HG03066 (cell line): ENCODE measurements around the gene SLC5A3.

Experiments
- ATAC-seq: cut with Tn5 transposase; IDR thresholded peaks from one replicate; pipeline ENCODE4 v1.9.1; 2021; ENCODE audit warnings: low read depth; ENCODE audit not compliant: unreplicated experiment

SLC5A3 gene

DNA sequence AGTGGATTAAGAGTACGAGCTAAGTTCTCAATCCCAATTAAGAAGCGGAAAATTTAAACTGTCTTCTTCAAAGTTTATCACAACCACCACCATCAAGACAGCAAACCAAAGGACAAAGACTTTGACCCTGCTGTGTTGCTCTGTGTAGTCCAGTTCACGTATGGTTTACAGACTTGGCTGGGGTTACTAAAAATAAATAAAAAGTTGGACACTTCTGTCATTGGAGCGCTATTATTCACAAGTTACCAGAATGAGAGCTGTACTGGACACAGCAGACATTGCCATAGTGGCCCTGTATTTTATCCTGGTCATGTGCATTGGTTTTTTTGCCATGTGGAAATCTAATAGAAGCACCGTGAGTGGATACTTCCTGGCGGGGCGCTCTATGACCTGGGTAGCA is 21.6 kb downstream of the SLC5A3 start:
- no peak for ATAC-seq

DNA sequence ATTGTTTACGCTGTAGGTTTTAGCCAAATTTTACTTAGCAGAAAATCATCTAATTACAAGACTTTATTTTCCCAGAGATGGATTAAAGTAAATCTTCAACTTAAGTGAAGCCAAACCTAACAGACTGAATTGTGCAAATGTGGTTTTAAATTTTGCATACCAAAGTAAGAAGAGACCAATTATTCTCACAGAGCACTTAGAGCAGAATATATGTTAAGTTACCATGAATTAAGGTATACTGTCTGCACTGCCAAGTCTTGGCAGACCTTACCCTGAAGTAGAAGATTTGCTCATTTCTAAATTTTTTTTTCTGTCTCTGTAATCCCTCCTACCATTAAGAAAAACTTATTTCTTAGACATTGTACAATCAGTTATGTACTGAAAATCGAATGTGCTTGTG is 24.1 kb downstream of the SLC5A3 start:
- ATAC-seq = no peak

DNA sequence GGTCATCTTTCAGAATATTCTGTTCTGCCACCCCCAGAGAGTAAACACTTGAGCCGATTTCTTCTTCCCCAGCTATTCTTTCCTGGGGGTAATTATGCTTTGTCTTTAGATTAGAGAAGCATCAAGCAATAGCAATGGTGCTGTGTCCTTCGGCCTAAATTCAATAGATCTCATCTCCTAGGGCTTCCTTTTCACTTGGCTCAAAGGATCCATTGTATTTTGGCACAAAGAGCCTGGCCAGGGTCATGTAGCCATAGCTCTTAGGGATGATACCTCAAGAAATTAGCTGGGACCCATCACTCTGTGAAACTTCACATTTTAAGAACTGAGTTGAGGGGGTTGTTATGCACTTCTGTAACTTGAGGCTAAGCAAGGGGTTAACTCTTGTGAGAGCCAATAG is 27.0 kb downstream of the SLC5A3 start:
- no peak for ATAC-seq

DNA sequence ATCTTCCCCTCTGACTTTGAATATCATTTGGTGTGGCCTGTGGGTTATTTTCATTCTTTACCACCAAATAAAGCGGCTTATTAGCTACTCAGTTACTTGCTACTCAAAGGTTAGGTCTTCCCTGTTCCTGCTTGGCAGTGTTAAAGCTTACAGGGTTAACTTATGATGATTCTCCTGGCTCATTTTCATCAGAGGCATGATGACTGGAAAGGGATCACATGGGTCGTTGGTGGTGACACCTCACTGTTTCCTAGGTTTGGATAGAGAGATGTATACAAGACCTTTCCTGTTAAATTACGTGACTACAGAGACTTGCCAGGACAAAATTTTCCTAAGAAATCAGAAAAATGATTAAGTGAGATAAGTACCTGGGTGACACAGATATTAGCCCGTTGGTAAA is 27.4 kb downstream of the SLC5A3 start:
- no peak for ATAC-seq

DNA sequence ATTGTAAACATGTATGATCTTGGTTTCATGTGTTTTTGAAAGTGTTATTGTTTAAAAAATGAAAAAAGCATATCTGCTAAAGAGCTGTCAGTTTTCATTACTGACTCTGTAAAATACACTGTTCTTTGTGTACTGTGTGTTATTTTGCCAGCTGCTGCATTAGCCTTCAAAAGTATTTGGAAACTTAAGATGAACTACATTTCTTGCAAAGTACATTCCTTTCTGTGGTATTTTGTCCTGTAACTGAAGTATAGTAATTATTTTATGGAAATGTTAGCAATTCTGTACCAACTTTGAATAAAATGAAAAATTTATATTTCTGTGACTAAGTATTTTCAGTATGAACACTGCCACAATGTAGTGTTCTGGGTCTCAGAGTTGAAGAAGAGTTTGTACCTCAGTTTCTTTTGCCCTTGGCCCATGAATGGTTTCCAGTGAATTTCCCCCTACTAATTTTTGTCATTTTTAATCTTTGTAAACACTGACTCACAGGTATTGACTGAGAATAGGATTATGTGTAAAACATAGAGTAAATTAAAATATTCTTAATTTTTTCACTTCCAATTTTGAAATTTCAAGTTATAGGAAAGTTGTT is 32.7 kb downstream of the SLC5A3 start:
- no peak for ATAC-seq

DNA sequence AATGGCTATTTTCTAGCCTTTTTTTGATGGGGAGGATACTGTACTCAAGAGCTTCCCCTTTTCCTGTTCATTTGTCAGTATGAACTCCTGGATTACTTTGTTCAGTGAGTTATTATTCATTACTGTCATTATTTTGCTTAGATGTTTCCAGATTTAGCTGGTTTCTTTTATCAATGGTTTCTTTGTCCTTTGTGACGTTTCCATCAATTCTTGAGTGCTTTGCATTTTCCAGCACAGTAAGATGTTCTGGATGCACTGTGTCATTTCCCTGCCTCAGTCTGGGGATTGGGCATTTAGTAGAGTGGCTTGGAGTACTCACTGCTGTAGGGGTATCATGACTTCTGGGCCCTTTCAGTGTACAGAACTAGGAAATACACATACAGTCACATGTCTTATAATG is 34.2 kb downstream of the SLC5A3 start:
- no peak for ATAC-seq

DNA sequence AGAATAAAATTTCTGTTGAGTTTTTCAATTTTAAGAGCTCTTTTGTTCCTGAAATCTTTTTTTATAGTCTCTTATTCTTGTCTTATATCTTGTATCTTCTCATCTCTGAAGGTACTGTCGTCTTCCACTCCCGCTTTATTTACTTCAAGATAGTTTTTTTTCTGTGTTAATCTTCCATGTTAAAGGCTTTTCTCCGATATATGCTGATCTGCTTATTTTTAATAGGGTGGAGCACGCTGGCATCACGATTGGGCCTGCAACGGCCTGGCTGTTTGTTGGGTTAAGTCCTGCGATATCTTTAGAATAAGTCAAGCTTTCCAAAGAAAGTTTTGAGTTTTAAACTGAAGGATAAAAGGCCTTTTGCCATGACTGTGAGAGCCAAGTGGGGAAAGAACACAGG is 35.7 kb downstream of the SLC5A3 start:
- ATAC-seq = no peak

DNA sequence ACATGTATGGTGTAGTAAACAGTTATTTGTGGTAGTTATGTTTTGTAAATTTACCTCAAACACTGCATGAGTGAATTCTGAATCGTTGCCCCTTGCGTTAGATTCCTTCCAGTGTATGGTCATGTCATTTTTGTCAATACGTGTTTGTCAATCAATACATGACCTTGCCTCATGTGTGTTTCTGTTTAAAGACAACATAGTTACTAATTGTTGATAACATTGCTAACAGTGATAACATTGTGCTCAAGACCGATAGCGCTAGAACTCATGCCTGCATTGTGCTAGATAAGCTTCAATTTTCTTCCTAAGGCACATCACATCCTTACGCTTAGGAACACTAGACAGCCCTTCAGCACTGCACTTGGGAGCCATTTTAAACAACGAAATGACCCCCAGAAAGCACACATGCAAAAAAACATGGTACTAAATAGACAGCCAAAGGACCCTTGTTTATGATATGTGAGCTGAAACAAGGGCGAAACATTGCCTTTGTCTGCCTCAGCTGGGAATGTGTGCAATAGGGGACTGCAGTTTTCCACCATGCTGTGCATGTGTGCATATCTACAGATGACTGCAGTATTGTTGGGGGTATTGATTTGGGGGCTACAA is 37.3 kb downstream of the SLC5A3 start:
- ATAC-seq = no peak

DNA sequence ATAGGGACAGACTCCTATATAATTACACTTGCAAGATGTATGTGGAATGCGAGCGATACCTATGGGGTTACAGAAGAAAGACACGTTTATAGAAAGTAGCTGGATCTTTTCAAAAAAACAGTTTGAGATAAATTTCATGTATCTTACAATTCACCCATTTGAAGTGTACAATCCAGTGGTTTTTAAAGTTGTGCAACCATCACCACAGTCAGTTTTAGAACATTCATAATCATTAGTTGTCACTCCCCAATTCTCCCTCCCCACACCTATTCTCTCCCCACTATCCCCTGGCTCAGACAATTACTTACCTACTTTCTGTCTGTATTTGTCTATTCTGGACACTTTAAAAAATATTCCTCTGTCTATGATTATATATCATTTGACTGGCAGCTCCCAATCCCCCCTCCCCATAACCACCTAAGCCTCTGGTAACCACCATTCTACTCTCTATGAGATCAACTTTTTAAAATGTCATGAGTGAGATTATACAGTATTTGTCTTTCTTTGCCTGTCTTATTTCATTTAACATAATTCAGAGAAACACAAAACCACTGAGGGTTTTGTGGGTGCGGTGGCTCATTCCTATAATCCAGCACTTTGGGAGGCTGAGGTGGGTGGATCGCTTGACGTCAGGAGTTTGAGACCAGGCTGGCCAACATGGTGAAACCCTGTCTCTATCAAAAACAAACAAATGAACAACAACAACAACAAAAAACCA is 39.1 kb downstream of the SLC5A3 start:
- ATAC-seq = no peak

DNA sequence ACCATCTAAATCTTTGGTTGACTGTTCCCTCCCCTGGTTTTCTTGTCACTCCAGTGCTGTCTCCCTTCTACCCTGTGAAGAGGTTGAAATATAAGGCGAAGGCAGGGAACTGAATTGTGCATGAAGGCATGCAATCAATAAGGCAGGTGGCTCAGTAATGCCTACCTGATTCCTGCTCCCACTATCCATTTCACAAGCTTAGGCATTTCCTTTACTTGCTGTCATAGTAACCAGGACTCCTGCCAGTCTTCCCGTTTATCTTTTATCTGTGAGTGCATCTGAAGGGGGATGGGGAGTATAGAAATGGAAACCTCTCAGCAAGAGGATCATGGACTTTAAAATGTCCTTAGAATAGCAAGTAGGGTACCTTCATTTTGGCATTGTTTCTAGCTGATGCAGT is 40.5 kb downstream of the SLC5A3 start:
- ATAC-seq = no peak

DNA sequence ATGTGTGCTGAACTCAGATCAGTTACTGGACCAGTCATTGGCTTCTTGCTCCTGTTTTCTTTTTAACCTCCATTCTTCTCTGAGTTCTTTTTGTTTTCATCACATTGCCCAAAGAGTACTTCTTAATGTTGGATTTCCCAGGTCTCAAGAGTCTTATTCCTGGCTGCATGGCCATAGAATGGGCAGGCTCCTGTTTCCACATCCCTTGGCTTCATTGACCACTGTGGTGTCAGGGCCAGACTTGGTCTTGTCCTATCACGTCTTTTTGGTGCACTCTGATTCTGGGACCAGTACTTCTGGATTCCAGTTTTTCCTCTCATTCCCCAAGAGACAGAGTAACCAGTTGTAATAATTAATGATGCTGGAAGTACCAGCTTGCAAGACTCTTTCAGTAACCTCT is 41.8 kb downstream of the SLC5A3 start:
- no peak for ATAC-seq

DNA sequence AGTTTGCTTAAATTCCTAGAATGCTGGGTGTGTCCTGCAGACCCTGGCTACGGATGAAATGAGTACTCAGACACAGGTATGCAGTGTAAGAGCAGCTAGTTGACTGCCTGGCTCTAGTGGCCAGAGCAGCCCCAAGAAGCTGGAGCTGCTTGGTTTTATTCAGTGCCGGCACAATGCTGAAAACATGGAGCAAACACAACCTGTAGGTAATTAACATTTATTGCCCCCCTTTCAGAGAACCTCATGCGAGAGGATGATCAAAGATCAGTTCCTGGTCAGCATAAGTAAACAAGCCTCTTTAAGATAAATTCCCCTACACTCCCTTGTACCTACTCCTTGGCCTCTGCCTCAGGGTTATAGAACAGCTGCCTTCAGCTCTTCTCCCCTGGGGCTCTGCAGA is 43.2 kb downstream of the SLC5A3 start:
- no peak for ATAC-seq

DNA sequence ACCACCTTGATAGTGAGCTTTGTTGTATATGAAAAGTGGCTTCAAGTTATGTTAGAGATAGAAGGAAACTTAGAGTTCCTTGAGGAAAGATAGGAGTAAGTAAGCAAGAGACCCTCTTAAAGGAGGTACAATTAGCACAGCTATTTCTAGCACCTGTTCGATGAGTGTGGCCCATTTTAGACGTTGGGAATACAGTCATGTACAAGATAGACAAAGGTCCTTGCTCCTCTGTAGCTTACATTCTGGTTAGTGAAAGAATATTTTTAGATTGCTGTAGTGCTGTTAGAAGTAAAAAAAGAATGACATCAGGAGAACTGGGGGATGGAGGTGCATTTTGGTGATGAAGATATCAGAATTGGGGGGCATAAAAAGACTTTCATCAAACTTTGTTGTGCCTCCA is 47.5 kb downstream of the SLC5A3 start:
- no peak for ATAC-seq

DNA sequence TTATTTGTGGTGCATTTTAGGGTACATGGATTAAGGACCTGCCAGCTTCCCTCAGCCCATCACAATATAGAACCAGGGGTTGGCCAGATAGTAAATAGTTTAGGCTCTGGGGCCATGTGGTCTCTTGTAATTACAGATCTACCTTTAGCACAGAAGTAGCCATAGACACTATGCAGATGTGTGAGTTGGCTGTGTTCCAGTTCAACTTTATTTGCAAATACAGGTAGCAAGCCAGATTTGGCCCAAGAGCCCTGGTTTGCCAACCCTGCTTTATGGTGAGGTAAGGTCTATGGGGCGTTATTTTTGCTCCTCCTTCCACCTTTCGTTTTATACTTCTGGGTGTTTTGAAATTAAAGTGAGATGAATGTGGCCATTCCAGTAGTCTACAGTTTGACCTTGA is 48.7 kb downstream of the SLC5A3 start:
- no peak for ATAC-seq
